HepG2 (cell line): Measurements from ENCODE around the gene ACOXL. TPM values are rescaled to one million over a fixed set of nuclear protein-coding genes. Genes with fewer than 3 reads are reported as not detected.

Experiments
- ATAC-seq: fragments of 200-7000 bp; cut with Tn5 transposase; 3 replicates; pipeline ENCODE4 v1.9.1; 2020; ENCODE audit warnings: mild to moderate bottlenecking, moderate library complexity
- BruUV-seq: library from RNA; stranded (reverse); fragments of 400-500 nt; replicated peaks from 2 replicates; lab custom pipeline; 2021; lab: Mats Ljungman, UMichigan
- CTCF ChIA-PET: fragments of 300-600 bp; formaldehyde crosslinking; extraction: SDS; loops from one replicate; lab custom pipeline; 2021; ENCODE audit warnings: low total read pairs, inconsistent platforms, low intra/inter-chr PET ratio; lab: Yijun Ruan, JAX
- POLR2A ChIA-PET: fragments of 350-600 bp; sonication (Branson Sonifier 250); formaldehyde crosslinking; loops from one replicate; lab custom pipeline; 2020; ENCODE audit warnings: antibody characterized with exemption, inconsistent platforms; lab: Yijun Ruan, JAX
- DNase-seq: peaks from one replicate; pipeline ENCODE4 v3.0.0-alpha.2; 2015; ENCODE audit warnings: low spot score
- FAIRE-seq: peaks from 3 replicates; lab custom pipeline; 2011; peaks lifted over from hg19 to GRCh38; lab: Jason Lieb, UNC
- H2AFZ ChIP-seq: one replicate; pipeline ENCODE4 v1.6.1; 2011; ENCODE audit warnings: low read length, inconsistent platforms
- H3K27ac ChIP-seq: fragments of 300-600 bp; 3 replicates; pipeline ENCODE4 v1.8.0; 2011; ENCODE audit warnings: mixed run types, mild to moderate bottlenecking, mixed read lengths, low read length, inconsistent platforms; ENCODE audit not compliant: insufficient read depth; ENCODE audit errors: extremely low read length
- H3K27me3 ChIP-seq, 2 experiments: fragments of 200-600 bp in 1 of 2; 2 replicates in 1 of 2; 3 replicates in 1 of 2; pipeline versions ENCODE4 v1.6.0 to v1.8.0; 2011; ENCODE audit warnings: low read length in 2 of 2, mild to moderate bottlenecking in 2 of 2, moderate library complexity in 2 of 2, inconsistent platforms in 1 of 2; ENCODE audit not compliant: insufficient read depth in 2 of 2, control insufficient read depth in 1 of 2
- H3K36me3 ChIP-seq, 2 experiments: fragments of 200-600 bp in 1 of 2; replicated peaks in 1 of 2; 2 replicates in 1 of 2; 3 replicates in 1 of 2; pipeline versions ENCODE4 v1.5.1 to v1.8.0; 2011; ENCODE audit warnings: low read length in 2 of 2, inconsistent platforms in 1 of 2; ENCODE audit not compliant: insufficient read depth in 2 of 2, control insufficient read depth in 1 of 2
- H3K4me1 ChIP-seq: 2 replicates; pipeline ENCODE4 v1.5.1; 2012; ENCODE audit warnings: low read length, inconsistent platforms; ENCODE audit not compliant: insufficient read depth
- H3K4me2 ChIP-seq: 2 replicates; pipeline ENCODE4 v1.6.0; 2011; ENCODE audit warnings: low read depth, low read length, inconsistent platforms
- H3K4me3 ChIP-seq, 3 experiments: fragments of 200-600 bp in 1 of 3; sonication (generic), shearing (Covaris generic) in 1 of 3; replicated peaks in 1 of 3; 2 replicates each; pipeline ENCODE4 v1.5.1; 2011 to 2016; ENCODE audit warnings: low read length in 3 of 3, inconsistent platforms in 2 of 3, low read depth in 2 of 3, mild to moderate bottlenecking in 2 of 3, control low read depth in 1 of 3, mixed read lengths in 1 of 3; ENCODE audit not compliant: insufficient read depth in 1 of 3
- H3K79me2 ChIP-seq: one replicate; pipeline ENCODE4 v1.6.1; 2011; ENCODE audit warnings: low read length, inconsistent platforms; ENCODE audit not compliant: insufficient read depth
- H3K9ac ChIP-seq: 2 replicates; pipeline ENCODE4 v1.6.0; 2011; ENCODE audit warnings: mild to moderate bottlenecking, low read depth, low read length, inconsistent platforms; ENCODE audit not compliant: insufficient read depth
- H3K9me3 ChIP-seq: 2 replicates; pipeline ENCODE4 v1.5.1; 2012; ENCODE audit warnings: mild to moderate bottlenecking, low read length
- H4K20me1 ChIP-seq: 2 replicates; pipeline ENCODE4 v1.6.0; 2011; ENCODE audit warnings: inconsistent platforms, mild to moderate bottlenecking, low read length, moderate library complexity; ENCODE audit not compliant: insufficient read depth
- AGO1 ChIP-seq: fragments of 200-400 bp; formaldehyde crosslinking; IDR thresholded peaks from 2 replicates; pipeline ENCODE4 v1.6.1; 2017; ENCODE audit warnings: mild to moderate bottlenecking, low read depth, low read length, moderate library complexity; ENCODE audit not compliant: poor library complexity, severe bottlenecking
- DPF2 ChIP-seq: sonication (generic); formaldehyde crosslinking; IDR thresholded peaks from 2 replicates; pipeline ENCODE4 v1.4.0; 2020; ENCODE audit warnings: mild to moderate bottlenecking, low read depth, missing genetic modification reagents, borderline replicate concordance
- GATA4 ChIP-seq: sonication (generic); IDR thresholded peaks from 2 replicates; pipeline ENCODE4 v1.6.1; 2016; ENCODE audit warnings: antibody characterized with exemption, low read depth, borderline replicate concordance
- HNRNPH1 ChIP-seq: fragments of 200-400 bp; formaldehyde crosslinking; optimal IDR thresholded peaks from 2 replicates; pipeline ENCODE3; 2017; ENCODE audit warnings: mild to moderate bottlenecking, low read depth, low read length
- HOXD1 ChIP-seq: sonication (generic); formaldehyde crosslinking; IDR thresholded peaks from 2 replicates; pipeline ENCODE4 v1.5.0; 2020; ENCODE audit warnings: missing genetic modification reagents
- IRX3 ChIP-seq: sonication (generic); formaldehyde crosslinking; IDR thresholded peaks from 2 replicates; pipeline ENCODE4 v1.8.1; 2023; ENCODE audit warnings: mild to moderate bottlenecking, low read depth, missing genetic modification reagents, borderline replicate concordance
- KDM2A ChIP-seq: sonication (generic); formaldehyde crosslinking; IDR thresholded peaks from 2 replicates; pipeline ENCODE4 v1.4.0; 2020; ENCODE audit warnings: low read depth, missing genetic modification reagents, borderline replicate concordance
- KDM4B ChIP-seq: sonication (generic); formaldehyde crosslinking; IDR thresholded peaks from 2 replicates; pipeline ENCODE4 v1.4.0; 2020; ENCODE audit warnings: missing genetic modification reagents
- MYNN ChIP-seq: sonication (generic); formaldehyde crosslinking; IDR thresholded peaks from 2 replicates; pipeline ENCODE4 v1.4.0; 2020; ENCODE audit warnings: mild to moderate bottlenecking, low read depth, missing genetic modification reagents
- NR0B2 ChIP-seq: sonication (generic); formaldehyde crosslinking; IDR thresholded peaks from 2 replicates; pipeline ENCODE4 v1.4.0; 2020; ENCODE audit warnings: mild to moderate bottlenecking, missing genetic modification reagents
- ZNF331 ChIP-seq: sonication (generic); formaldehyde crosslinking; IDR thresholded peaks from 2 replicates; pipeline ENCODE4 v1.4.0; 2020; ENCODE audit warnings: missing genetic modification reagents
- ZNF513 ChIP-seq: sonication (generic); formaldehyde crosslinking; conservative IDR thresholded peaks from 2 replicates; pipeline ENCODE4 v1.5.0; 2020; ENCODE audit warnings: missing genetic modification reagents
- ZNF629 ChIP-seq: sonication (generic); formaldehyde crosslinking; conservative IDR thresholded peaks from 2 replicates; pipeline ENCODE4 v1.5.0; 2020; ENCODE audit warnings: missing genetic modification reagents
- ZNF784 ChIP-seq: sonication (generic); formaldehyde crosslinking; IDR thresholded peaks from 2 replicates; pipeline ENCODE4 v1.5.1; 2020; ENCODE audit warnings: missing genetic modification reagents, mild to moderate bottlenecking, borderline replicate concordance
- ZSCAN12 ChIP-seq: sonication (generic); formaldehyde crosslinking; IDR thresholded peaks from 2 replicates; pipeline ENCODE4 v1.9.0; 2021; ENCODE audit warnings: mild to moderate bottlenecking, missing genetic modification reagents
- WGBS: methylation state at CpG from one replicate; pipeline ENCODE4 v1.1.6; 2017; ENCODE audit warnings: low lambda C conversion rate; 5-methylcytosine and 5-hydroxymethylcytosine counted together
- in situ Hi-C: cut with HindIII; loops from 2 replicates; pipeline ENCODE4 v1.10.0; 2017; ENCODE audit warnings: low pct_unique_long_range_greater_than_20kb; ENCODE audit not compliant: extremely low pct_ligation_motif_present
- intact Hi-C: fragments of 100-400 bp; cut with micrococcal nuclease; formaldehyde crosslinking; loops from one replicate; pipeline ENCODE4 v1.10.0; 2022; ENCODE audit not compliant: unreplicated experiment
- polyA plus RNA-seq, 8 experiments: library from polyadenylated mRNA; depleted of rRNA in 3 of 8; stranded (reverse) in 7 of 8; unstranded in 1 of 8; fragments of >200 nt; fragmentation: Illumina TruSeq in 4 of 8; extraction: Trizol in 4 of 8; gene quantifications; 2 replicates each; pipeline versions ENCODE4 v1.2.1 to v1.2.3, GENCODE V29; 2011 to 2016; ENCODE audit warnings: low read depth in 4 of 8, missing spikeins in 1 of 8, mixed read lengths in 1 of 8; ENCODE audit not compliant: insufficient read depth in 1 of 8
- total RNA-seq, 5 experiments: library from RNA; depleted of rRNA; stranded (reverse); fragments of >200 nt; fragmentation: Illumina TruSeq; extraction: Trizol; gene quantifications; 2 replicates each; pipeline ENCODE4 v1.2.3, GENCODE V29; 2016; ENCODE audit warnings: low read depth in 1 of 5
- TF ChIP-seq, protein P1 (sequence below): sonication (generic); formaldehyde crosslinking; IDR thresholded peaks from 2 replicates; pipeline ENCODE4 v1.5.0; 2020; ENCODE audit warnings: missing genetic modification reagents
- TF ChIP-seq, protein P2 (sequence below): sonication (generic); formaldehyde crosslinking; IDR thresholded peaks from 2 replicates; pipeline ENCODE4 v1.5.1; 2020; ENCODE audit warnings: missing genetic modification reagents, mild to moderate bottlenecking, borderline replicate concordance

The ACOXL gene
- total and polyA plus RNA-seq, 2 of the 13 experiments (the other 11 are each of a cell fraction or from before 2014, with no cell fraction given): not detected

DNA sequence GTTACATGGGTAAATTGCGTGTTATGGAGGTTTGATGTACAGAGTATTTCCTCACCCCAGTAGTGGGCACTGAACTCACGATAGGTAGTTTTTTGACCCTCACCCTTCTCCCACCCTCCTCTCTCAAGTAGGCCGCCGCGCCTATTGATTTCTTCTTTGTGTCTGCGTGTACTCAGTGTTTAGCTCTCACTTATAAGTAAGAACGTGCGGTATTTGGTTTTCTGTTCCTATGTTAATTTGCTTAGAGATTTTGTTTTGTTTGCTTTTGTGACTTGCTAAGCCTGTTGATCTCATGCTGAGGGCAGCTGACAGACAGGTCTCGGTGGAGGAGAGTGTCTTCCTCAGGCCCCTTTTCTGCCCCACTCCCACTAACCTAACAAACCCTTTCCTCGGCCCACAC, 36.2 kb downstream of the ACOXL start:
- Histone ChIP-seq H3K79me2 (no peaks in the 10 kb centered on the region), H3K9ac (no peak overlapping the region), H4K20me1 (no peaks in the 10 kb centered on the region; the same call in 1 of the 2 replicates), H3K4me3 (no peak overlapping the region), H3K27me3 (peaks cover 0 to 43% of the 10 kb centered on the region in 2 experiments; a peak in 3 of 5 replicates), H3K4me2 (peak overlapping the region; percentile 14; the same call in 1 of the 2 replicates), H3K36me3 (no peaks in the 10 kb centered on the region), H3K4me1 (peaks cover 17% of the 10 kb centered on the region), H2AFZ (no peak overlapping the region), H3K27ac (no peak overlapping the region), H3K9me3 (no peaks in the 10 kb centered on the region)
- intact Hi-C loops (no loop called here), in situ Hi-C loops (no loop called here)
- ATAC-seq (peak; percentile 86), DNase-seq (peak; percentile 83), FAIRE-seq (peak; percentile 81)
- under 1% methylated on average over 10 of the region's 10 CpGs for WGBS
- CTCF ChIA-PET: no interaction called here
- POLR2A ChIA-PET: no interaction called here
- no TSS peak for BruUV-seq
- TF ChIP-seq AGO1 (no peak), NR0B2 (CRISPR knock-in tag) (no peak), MYNN (CRISPR knock-in tag) (no peak), GATA4 (no peak), ZNF513 (CRISPR knock-in tag) (no peak), KDM2A (CRISPR knock-in tag) (no peak), IRX3 (no peak), ZNF784 (CRISPR knock-in tag) (no peak), HNRNPH1 (no peak), HOXD1 (CRISPR knock-in tag) (no peak), ZNF331 (CRISPR knock-in tag) (0 out of 2 replicates have a peak, but pooled peaks have one; percentile 49), KDM4B (CRISPR knock-in tag) (no peak), ZNF629 (CRISPR knock-in tag) (no peak), ZSCAN12 (CRISPR knock-in tag) (no peak), DPF2 (CRISPR knock-in tag) (no peak)
- TF ChIP-seq, protein P1, sequence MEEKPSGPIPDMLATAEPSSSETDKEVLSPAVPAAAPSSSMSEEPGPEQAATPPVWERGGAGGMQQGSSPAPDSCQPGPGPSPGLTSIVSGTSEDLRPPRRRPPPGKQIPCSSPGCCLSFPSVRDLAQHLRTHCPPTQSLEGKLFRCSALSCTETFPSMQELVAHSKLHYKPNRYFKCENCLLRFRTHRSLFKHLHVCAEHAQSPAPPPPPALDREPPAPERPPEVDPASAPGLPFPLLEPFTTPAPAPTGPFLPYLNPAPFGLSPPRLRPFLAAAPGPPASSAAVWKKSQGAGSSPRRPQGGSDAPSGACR (CRISPR knock-in tag): no peak
- TF ChIP-seq, protein P2, sequence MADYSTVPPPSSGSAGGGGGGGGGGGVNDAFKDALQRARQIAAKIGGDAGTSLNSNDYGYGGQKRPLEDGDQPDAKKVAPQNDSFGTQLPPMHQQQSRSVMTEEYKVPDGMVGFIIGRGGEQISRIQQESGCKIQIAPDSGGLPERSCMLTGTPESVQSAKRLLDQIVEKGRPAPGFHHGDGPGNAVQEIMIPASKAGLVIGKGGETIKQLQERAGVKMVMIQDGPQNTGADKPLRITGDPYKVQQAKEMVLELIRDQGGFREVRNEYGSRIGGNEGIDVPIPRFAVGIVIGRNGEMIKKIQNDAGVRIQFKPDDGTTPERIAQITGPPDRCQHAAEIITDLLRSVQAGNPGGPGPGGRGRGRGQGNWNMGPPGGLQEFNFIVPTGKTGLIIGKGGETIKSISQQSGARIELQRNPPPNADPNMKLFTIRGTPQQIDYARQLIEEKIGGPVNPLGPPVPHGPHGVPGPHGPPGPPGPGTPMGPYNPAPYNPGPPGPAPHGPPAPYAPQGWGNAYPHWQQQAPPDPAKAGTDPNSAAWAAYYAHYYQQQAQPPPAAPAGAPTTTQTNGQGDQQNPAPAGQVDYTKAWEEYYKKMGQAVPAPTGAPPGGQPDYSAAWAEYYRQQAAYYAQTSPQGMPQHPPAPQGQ (CRISPR knock-in tag): no peak
